GM20000 (cell line): Measurements from ENCODE around the gene S100A8.
A peak's percentile ranks its signal among the peaks of the same experiment; 100 is the strongest.
"Not testable (repeated sequence)": the region's sequence is repeated elsewhere in the genome, so short reads cannot be mapped to it uniquely, and the experiment has no call there.

Source experiments
- DNase-seq: peaks from one replicate; pipeline ENCODE4 v3.0.0; 2012; ENCODE audit warnings: low spot score
- CTCF ChIP-seq: IDR thresholded peaks from 2 replicates; pipeline ENCODE4 v1.5.1; 2012; ENCODE audit warnings: mild to moderate bottlenecking, control low read depth; ENCODE audit errors: extremely low read depth, missing control alignments

Gene S100A8

GRCh38 chr1:153352523-153352922 is 38.4 kb downstream of the S100A8 start:
- DNase-seq = peak; percentile 71
- TF ChIP-seq CTCF = peak; percentile 80

GRCh38 chr1:153350321-153350957 is 40.4 kb downstream of the S100A8 start:
- no peak for TF ChIP-seq CTCF
- no peak for DNase-seq

GRCh38 chr1:153349363-153350320 is 41.2 kb downstream of the S100A8 start:
- DNase-seq = no peak
- TF ChIP-seq CTCF = no peak

GRCh38 chr1:153348511-153349362 is 42.1 kb downstream of the S100A8 start, which contains the start of gene PGLYRP4:
PGLYRP4 (minus strand) TSS chr1:153348841; CDS start chr1:153347932, 909 bp downstream.
- DNase-seq = no peak
- no peak for TF ChIP-seq CTCF

GRCh38 chr1:153347856-153348255 is 43.0 kb downstream of the S100A8 start:
- TF ChIP-seq CTCF = no peak
- peak; percentile 1 for DNase-seq

- DNase-seq = not testable (repeated sequence)
Observed at GRCh38 chr1:153347049-153347448, 43.8 kb downstream of the S100A8 start.

GRCh38 chr1:153346077-153346723 is 44.7 kb downstream of the S100A8 start:
- no peak for TF ChIP-seq CTCF
- peak; percentile 8 for DNase-seq
